Measurements from ENCODE around the gene PRSS38.

The PRSS38 gene

GRCh38 chr1:227774821-227775661 lies 40.4 kb upstream of the PRSS38 start:
- Histone ChIP-seq H3K4me2 (ENCODE audit: low read length) (no peak overlapping the region), H3K27me3 (ENCODE audit: control insufficient read depth, insufficient read depth, low read length) (no peaks in the 10 kb centered on the region), H2AFZ (no peak overlapping the region), H3K4me1 (no peaks in the 10 kb centered on the region), H3K36me3 (ENCODE audit: control insufficient read depth, insufficient read depth, low read length) (no peaks in the 10 kb centered on the region), H3K4me3 (ENCODE audit: low read depth, low read length) (no peak overlapping the region), H3K79me2 (no peaks in the 10 kb centered on the region), H3K9ac (no peak overlapping the region), H3K9me3 (ENCODE audit: control insufficient read depth, low read length) (no peaks in the 10 kb centered on the region), H3K27ac (no peak overlapping the region)
- no peak for TF ChIP-seq CTCF (IDR thresholded peaks at IDR 0.05)

GRCh38 chr1:227775841-227776240 lies 39.6 kb upstream of the PRSS38 start:
- no peaks in the 10 kb centered on the region for H3K27me3 ChIP-seq (ENCODE audit: control insufficient read depth, insufficient read depth, low read length)
- no peak overlapping the region for H3K27ac ChIP-seq

GRCh38 chr1:227776331-227776771 lies 39.1 kb upstream of the PRSS38 start:
- TF ChIP-seq CTCF (IDR thresholded peaks at IDR 0.05) = no peak
- no peaks in the 10 kb centered on the region for H3K79me2 ChIP-seq

More at GRCh38 chr1:227775841-227776240, 39.6 kb upstream of the PRSS38 start:
- Histone ChIP-seq H3K79me2 (no peaks in the 10 kb centered on the region), H3K9ac (no peak overlapping the region), H3K9me3 (ENCODE audit: control insufficient read depth, low read length) (no peaks in the 10 kb centered on the region), H2AFZ (no peak overlapping the region), H3K36me3 (ENCODE audit: control insufficient read depth, insufficient read depth, low read length) (no peaks in the 10 kb centered on the region), H3K4me3 (ENCODE audit: low read depth, low read length) (no peak overlapping the region), H3K4me2 (ENCODE audit: low read length) (no peak overlapping the region), H3K4me1 (no peaks in the 10 kb centered on the region)
- no peak for TF ChIP-seq CTCF (IDR thresholded peaks at IDR 0.05)

GRCh38 chr1:227777156-227777555 lies 38.3 kb upstream of the PRSS38 start:
- no peaks in the 10 kb centered on the region for H3K27me3 ChIP-seq (ENCODE audit: control insufficient read depth, insufficient read depth, low read length)

More at GRCh38 chr1:227776331-227776771, 39.1 kb upstream of the PRSS38 start:
- H3K27ac ChIP-seq = no peak overlapping the region
- H3K4me2 ChIP-seq (ENCODE audit: low read length) = no peak overlapping the region
- H3K27me3 ChIP-seq (ENCODE audit: control insufficient read depth, insufficient read depth, low read length) = no peaks in the 10 kb centered on the region
- no peaks in the 10 kb centered on the region for H3K4me1 ChIP-seq
- H3K9me3 ChIP-seq (ENCODE audit: control insufficient read depth, low read length) = no peaks in the 10 kb centered on the region
- no peak overlapping the region for H2AFZ ChIP-seq
- no peaks in the 10 kb centered on the region for H3K36me3 ChIP-seq (ENCODE audit: control insufficient read depth, insufficient read depth, low read length)
- H3K4me3 ChIP-seq (ENCODE audit: low read depth, low read length) = no peak overlapping the region
- H3K9ac ChIP-seq = no peak overlapping the region

More at GRCh38 chr1:227777156-227777555, 38.3 kb upstream of the PRSS38 start:
- no peak overlapping the region for H3K4me2 ChIP-seq (ENCODE audit: low read length)
- H3K4me3 ChIP-seq (ENCODE audit: low read depth, low read length) = no peak overlapping the region
- TF ChIP-seq CTCF (IDR thresholded peaks at IDR 0.05) = no peak
- no peaks in the 10 kb centered on the region for H3K79me2 ChIP-seq
- H3K36me3 ChIP-seq (ENCODE audit: control insufficient read depth, insufficient read depth, low read length) = no peaks in the 10 kb centered on the region
- H3K9ac ChIP-seq = no peak overlapping the region
- no peaks in the 10 kb centered on the region for H3K9me3 ChIP-seq (ENCODE audit: control insufficient read depth, low read length)
- no peak overlapping the region for H2AFZ ChIP-seq
- H3K4me1 ChIP-seq = no peaks in the 10 kb centered on the region
- H3K27ac ChIP-seq = no peak overlapping the region
